ENCODE data around the gene DLAT.
"Not testable (repeated sequence)": the region's sequence is repeated elsewhere in the genome, so short reads cannot be mapped to it uniquely, and the experiment has no call there.

Gene DLAT

GRCh38 chr11:112024773-112025678 lies at the start of gene DLAT:
DLAT (plus strand) TSS chr11:112025408; CDS start chr11:112025473, 65 bp downstream.
- DNase-seq = peak; percentile 83 to 92

GRCh38 chr11:111976119-111976766 lies 49.0 kb upstream of the DLAT start:
- DNase-seq = no peak

- no peak for DNase-seq
These were observed 48.5 kb upstream of the DLAT start for GRCh38 chr11:111976767-111977145.

GRCh38 chr11:111977146-111978027 lies 47.8 kb upstream of the DLAT start:
- no peak for DNase-seq

- DNase-seq = no peak
These were observed 47.0 kb upstream of the DLAT start for GRCh38 chr11:111978028-111978771.

- DNase-seq = no peak
These were observed 45.1 kb upstream of the DLAT start for GRCh38 chr11:111980062-111980461.

GRCh38 chr11:111981270-111981669 lies 43.9 kb upstream of the DLAT start:
- no peak for DNase-seq

GRCh38 chr11:111982019-111982464 lies 43.2 kb upstream of the DLAT start:
- DNase-seq = no peak

- DNase-seq = no peak
These were observed 42.5 kb upstream of the DLAT start for GRCh38 chr11:111982541-111983186.

- no peak for DNase-seq
These were observed 41.8 kb upstream of the DLAT start for GRCh38 chr11:111983187-111983986.

- DNase-seq = no peak
These were observed 38.6 kb upstream of the DLAT start for GRCh38 chr11:111986589-111986988.

- no peak for DNase-seq
These were observed 34.8 kb upstream of the DLAT start for GRCh38 chr11:111990381-111990780.

GRCh38 chr11:111992206-111992855 lies 32.9 kb upstream of the DLAT start:
- no peak for DNase-seq

GRCh38 chr11:111996129-111996528 lies 29.1 kb upstream of the DLAT start:
- no peak for DNase-seq

GRCh38 chr11:111996669-111997068 lies 28.5 kb upstream of the DLAT start:
- not testable (repeated sequence) for DNase-seq

GRCh38 chr11:111999111-111999510 lies 26.1 kb upstream of the DLAT start:
- DNase-seq = no peak

- no peak for DNase-seq
These were observed 24.5 kb upstream of the DLAT start for GRCh38 chr11:112000703-112001102.

GRCh38 chr11:112002491-112003216 lies 22.6 kb upstream of the DLAT start:
- DNase-seq = no peak

- DNase-seq = no peak
These were observed 20.8 kb upstream of the DLAT start for GRCh38 chr11:112004389-112004788.
